Immature natural killer cell (primary cell): ENCODE results near the gene IL12A. TPM values are rescaled to one million over a fixed set of nuclear protein-coding genes. Genes with fewer than 3 reads are reported as not detected.

Experiments
- DNase-seq, 3 donors: peaks; one replicate each; pipeline ENCODE4 v3.0.0; 2022; ENCODE audit warnings: mixed read lengths in 1 of 3
- H3K27ac Mint-ChIP-seq, 6 donors: one replicate each; pipeline ENCODE4 v1.8.0; 2020; ENCODE audit warnings: mixed read lengths in 6 of 6, mild to moderate bottlenecking in 5 of 6, inconsistent platforms in 4 of 6, moderate library complexity in 3 of 6
- H3K27me3 Mint-ChIP-seq, 3 donors: one replicate each; pipeline ENCODE4 v1.8.0; 2020 to 2021; ENCODE audit warnings: low read depth in 3 of 3, mild to moderate bottlenecking in 3 of 3, mixed read lengths in 3 of 3, moderate library complexity in 3 of 3, inconsistent platforms in 1 of 3
- H3K36me3 Mint-ChIP-seq, 3 donors: one replicate each; pipeline ENCODE4 v1.8.0; 2020; ENCODE audit warnings: mixed read lengths in 3 of 3, inconsistent platforms in 2 of 3, mild to moderate bottlenecking in 2 of 3
- H3K4me1 Mint-ChIP-seq, 2 donors: one replicate each; pipeline ENCODE4 v1.8.0; 2020; ENCODE audit warnings: inconsistent platforms in 2 of 2, mild to moderate bottlenecking in 2 of 2, mixed read lengths in 2 of 2, moderate library complexity in 1 of 2
- H3K4me3 Mint-ChIP-seq, 5 donors: one replicate each; pipeline ENCODE4 v1.8.0; 2020; ENCODE audit warnings: mild to moderate bottlenecking in 5 of 5, mixed read lengths in 5 of 5, inconsistent platforms in 3 of 5, moderate library complexity in 3 of 5
- H3K9me3 Mint-ChIP-seq, 6 donors: one replicate each; pipeline ENCODE4 v1.8.0; 2020; ENCODE audit warnings: mild to moderate bottlenecking in 6 of 6, mixed read lengths in 6 of 6, inconsistent platforms in 4 of 6, moderate library complexity in 3 of 6
- polyA plus RNA-seq, 3 donors: library from polyadenylated mRNA; unstranded; fragments of 300-500 nt; fragmentation: Illumina TruSeq; gene quantifications; one replicate each; pipeline ENCODE4 v1.2.3, GENCODE V29; 2021

Gene IL12A
- under 1 TPM in 2 of 3 donors, not detected in 1; 0.12 to 0.27 TPM for polyA plus RNA-seq

DNA sequence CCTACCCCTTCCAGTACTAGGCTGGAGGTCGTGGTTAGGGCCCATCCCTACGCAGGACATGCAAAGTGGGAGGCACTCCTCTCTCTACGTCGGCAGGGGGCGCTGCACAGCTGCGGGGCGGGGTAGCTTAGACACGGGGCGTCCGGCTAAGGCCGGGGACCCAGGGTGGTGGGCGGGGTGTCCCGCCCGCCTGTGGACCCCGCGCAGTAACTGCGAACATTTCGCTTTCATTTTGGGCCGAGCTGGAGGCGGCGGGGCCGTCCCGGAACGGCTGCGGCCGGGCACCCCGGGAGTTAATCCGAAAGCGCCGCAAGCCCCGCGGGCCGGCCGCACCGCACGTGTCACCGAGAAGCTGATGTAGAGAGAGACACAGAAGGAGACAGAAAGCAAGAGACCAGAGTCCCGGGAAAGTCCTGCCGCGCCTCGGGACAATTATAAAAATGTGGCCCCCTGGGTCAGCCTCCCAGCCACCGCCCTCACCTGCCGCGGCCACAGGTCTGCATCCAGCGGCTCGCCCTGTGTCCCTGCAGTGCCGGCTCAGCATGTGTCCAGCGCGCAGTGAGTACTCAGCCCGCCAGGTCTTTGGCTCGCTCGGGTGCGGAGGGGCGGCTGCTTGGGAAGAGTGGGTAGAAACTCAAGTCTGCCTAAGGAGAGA, at the start of gene IL12A:
TSS of gene IL12A (plus strand) at position 219 of the 655 bp plus-strand sequence.
- Mint-ChIP-seq H3K27me3 (peaks cover 0 to 7% (median 5%) of the 10 kb centered on the region in 3 donors), H3K27ac (peak within 1 kb of the TSS in 5 of 6 donors; percentile 28 to 83 (median 76)), H3K9me3 (no peaks in the 10 kb centered on the region), H3K4me3 (peak within 1 kb of the TSS; percentile 86 to 91 (median 88)), H3K4me1 (peaks cover 20 to 30% of the 10 kb centered on the region in 2 donors), H3K36me3 (no peaks in the 10 kb centered on the region)
- peak; percentile 77 to 84 (median 81) for DNase-seq

DNA sequence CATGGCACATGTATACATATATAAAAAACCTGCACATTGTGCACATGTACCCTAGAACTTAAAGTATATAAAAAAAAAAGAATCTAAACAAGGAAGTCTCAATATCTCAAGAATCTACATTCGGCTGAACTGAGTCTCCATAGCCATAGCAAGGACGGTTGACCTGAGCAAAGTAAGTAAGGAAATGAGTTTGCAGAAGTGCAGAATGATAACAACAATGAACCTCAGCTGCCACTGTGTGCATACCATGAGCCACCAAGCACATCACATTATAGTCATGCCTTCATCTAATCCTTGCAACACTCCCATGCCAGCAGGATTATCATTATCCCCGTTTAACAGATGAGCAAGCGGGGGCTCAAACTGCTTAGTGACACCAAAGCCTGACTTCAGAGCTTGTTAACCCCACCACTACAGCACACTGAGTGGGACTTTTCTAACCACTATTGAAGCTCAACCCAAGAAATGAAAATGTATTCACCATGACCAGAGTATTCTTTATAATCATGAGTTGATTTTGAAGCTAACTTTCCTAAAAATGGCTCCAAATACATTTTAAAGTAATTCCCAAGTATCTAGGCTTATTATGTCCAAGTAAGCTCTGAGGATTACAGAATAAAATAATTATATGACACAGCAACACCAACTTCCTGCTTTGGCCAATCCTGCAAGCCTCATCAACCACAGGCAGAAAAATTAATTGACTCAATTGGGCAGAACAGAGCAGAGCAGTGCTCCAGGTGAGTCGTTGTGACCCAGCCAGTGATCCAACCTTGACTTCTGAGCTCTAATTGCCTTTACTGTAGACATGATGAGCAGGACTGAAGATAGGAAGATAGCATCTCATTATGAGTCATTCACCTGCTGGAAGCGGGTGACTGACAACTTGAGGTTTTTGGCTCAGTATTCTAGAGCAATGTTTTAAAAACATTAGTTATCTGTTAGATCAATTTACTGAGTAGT, 47.3 kb upstream of the IL12A start:
- H3K4me1 Mint-ChIP-seq, result no peaks in the 10 kb centered on the region
- DNase-seq, result no peak
- H3K27me3 Mint-ChIP-seq, result peaks cover 0 to 3% (median 0%) of the 10 kb centered on the region in 3 donors
- no peaks in the 10 kb centered on the region for H3K9me3 Mint-ChIP-seq
- H3K36me3 Mint-ChIP-seq, result no peaks in the 10 kb centered on the region
- no peak overlapping the region for H3K4me3 Mint-ChIP-seq
- no peak overlapping the region for H3K27ac Mint-ChIP-seq

DNA sequence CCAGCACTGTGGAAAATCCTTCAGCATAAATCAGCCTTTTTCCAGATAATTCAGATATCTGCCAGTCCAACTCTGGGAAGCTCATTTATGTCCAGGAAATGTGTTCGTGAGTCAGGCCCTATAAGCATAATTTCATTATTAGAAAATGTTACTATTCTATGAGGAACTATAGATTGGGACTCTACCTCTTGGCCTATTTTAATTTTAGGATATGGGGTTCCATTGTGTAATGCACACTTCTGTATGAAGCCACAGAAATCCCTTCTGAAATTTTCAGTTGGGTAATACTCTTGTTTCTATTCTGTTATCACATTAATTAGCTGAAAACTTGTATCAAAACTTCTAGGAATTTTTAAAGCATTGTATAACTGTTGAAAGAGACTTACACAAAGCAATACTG, 43.9 kb upstream of the IL12A start:
- Mint-ChIP-seq H3K4me3 (no peak overlapping the region), H3K4me1 (no peaks in the 10 kb centered on the region), H3K9me3 (no peaks in the 10 kb centered on the region), H3K27me3 (peaks cover 0 to 3% (median 0%) of the 10 kb centered on the region in 3 donors), H3K27ac (no peak overlapping the region), H3K36me3 (no peaks in the 10 kb centered on the region)
- no peak for DNase-seq

DNA sequence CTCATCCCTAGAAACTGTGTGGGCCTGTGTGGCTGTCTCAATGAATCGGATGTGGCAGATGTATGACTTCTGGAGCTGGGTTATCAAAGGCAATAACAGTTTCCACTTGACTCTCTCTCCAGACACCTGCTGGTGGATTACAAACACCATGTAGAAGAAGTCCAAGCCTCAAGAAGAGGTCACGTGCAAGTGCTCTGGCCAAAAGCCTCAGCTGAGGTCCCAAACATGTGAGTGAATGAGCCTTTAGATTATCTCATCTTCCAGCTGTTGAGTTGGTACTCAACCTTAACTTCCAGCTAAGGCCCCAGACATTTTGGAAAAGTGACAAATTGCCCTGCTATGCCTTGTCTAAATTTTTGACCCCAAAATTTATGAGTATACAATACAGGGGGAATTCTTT, 42.7 kb upstream of the IL12A start:
- no peak for DNase-seq
- Mint-ChIP-seq H3K27me3 (peaks cover 0 to 3% (median 2%) of the 10 kb centered on the region in 3 donors), H3K36me3 (no peaks in the 10 kb centered on the region), H3K4me1 (no peaks in the 10 kb centered on the region), H3K9me3 (no peaks in the 10 kb centered on the region), H3K27ac (no peak overlapping the region), H3K4me3 (no peak overlapping the region)

DNA sequence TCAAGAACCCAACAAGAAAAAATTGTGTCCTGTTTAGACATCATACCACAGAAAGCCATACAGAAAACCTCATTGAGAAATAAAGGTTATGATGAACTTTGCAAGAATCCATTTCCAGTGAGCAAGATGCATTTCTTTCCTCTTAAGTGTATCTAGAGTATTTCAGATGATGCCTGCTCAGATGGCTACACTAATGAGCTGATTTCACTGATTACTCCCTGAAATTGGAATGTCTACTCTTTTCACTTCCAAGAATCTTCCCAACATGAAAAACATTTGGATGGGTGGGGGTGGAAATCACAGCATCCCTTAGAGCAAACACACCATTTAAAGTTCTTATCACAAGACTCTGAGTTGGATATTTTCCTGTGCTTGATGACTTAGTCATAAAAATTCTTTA, 41.4 kb upstream of the IL12A start:
- H3K4me3 Mint-ChIP-seq, result no peak overlapping the region

DNA sequence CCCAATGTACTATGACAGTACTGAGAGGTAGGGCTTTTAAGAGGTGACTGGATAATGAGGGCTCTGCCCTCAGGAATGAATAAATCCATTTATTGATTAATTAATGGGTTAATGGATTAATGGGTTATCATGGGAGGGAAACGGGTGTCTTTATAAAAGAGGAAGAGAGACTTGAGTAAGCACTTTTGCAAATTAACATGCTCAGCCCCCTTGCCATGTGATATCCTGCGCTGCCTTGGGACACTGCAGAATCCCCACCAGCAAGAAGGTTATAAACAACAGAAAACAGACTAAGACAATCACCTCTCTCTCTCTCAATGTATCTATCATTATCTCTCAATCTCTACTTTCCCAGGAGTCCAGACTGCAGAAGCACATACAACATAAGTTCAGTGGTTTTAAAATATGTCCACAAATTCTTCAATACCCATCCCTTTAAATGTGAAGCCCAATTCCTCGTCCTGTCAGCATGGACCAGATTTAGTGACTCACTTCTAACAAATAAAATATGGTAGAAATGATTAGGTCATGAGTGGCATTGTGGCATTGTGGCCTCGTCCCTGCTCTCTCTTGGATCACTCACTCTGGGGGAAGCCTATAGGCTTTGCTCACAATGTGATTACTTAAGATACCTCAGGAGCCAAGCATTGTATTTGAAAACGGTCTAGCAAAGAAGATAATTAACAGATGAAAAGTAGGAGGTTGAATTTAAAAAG, 40.0 kb upstream of the IL12A start:
- peaks cover 2 to 5% (median 5%) of the 10 kb centered on the region in 3 donors for H3K27me3 Mint-ChIP-seq
- no peak overlapping the region for H3K27ac Mint-ChIP-seq
- H3K4me1 Mint-ChIP-seq, result no peaks in the 10 kb centered on the region
- H3K36me3 Mint-ChIP-seq, result no peaks in the 10 kb centered on the region
- no peak for DNase-seq
- H3K9me3 Mint-ChIP-seq, result no peaks in the 10 kb centered on the region
- H3K4me3 Mint-ChIP-seq, result no peak overlapping the region

More for the DNA sequence above, 41.4 kb upstream of the IL12A start:
- Mint-ChIP-seq H3K9me3 (no peaks in the 10 kb centered on the region), H3K4me1 (no peaks in the 10 kb centered on the region), H3K27me3 (peaks cover 0 to 5% (median 2%) of the 10 kb centered on the region in 3 donors), H3K36me3 (no peaks in the 10 kb centered on the region), H3K27ac (no peak overlapping the region)
- no peak for DNase-seq

DNA sequence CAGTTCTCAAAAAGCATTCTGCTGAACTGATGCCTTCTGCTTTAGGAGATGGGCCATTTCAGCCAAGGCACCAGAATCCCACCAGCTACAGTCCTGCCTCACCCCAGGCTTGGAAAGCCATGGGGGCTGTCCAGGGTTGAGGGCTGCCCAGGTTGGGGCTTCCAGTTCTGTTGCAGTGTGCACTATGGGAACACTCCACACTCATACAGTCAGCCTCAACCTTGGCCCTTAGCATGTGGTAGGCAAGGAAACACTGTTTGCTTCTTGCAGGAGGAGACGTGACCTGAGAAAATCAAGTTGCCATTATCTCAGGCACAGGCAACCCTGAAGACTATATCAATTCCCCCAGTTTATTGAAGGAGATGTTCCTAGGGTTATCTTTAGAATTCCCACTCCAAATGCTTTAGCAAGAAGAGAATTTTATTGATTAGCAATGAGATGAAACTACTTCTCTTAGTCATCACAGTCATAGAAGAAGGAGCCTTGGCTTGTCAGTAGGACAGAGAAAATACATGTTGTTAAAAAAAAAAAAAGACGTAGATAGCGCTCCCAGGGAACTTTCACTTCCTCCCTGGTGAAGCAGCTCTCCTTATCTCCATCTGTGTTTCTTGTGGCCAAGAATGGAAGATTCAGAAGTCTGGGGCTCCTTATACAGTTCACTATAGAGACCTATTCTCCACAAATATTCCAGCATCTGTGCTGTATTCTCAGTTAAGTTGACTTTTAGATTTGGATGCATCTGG, 38.3 kb upstream of the IL12A start:
- DNase-seq, result no peak
- H3K27me3 Mint-ChIP-seq, result peaks cover 2 to 7% (median 5%) of the 10 kb centered on the region in 3 donors
- H3K9me3 Mint-ChIP-seq, result no peaks in the 10 kb centered on the region
- no peak overlapping the region for H3K4me3 Mint-ChIP-seq
- no peaks in the 10 kb centered on the region for H3K4me1 Mint-ChIP-seq
- no peak overlapping the region for H3K27ac Mint-ChIP-seq
- H3K36me3 Mint-ChIP-seq, result no peaks in the 10 kb centered on the region

DNA sequence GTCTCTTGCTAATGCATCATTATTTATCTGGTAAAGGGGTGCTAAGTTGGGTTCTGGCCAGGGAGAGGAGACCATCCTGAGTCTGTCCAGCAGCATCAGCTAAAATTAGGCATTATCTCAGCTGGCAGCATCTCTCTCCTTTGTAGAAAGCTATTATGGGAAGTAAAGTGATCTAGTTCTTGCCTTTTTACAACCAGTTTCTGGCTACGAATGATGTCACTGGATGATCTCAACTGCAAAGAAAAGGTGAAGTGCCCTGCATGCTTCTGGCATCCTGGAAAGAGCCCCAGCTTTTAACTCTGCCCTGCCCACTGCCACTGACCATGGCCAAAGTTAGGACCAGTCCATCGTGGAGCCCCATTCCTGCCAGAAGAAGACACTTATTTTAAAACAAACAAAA, 37.1 kb upstream of the IL12A start:
- Mint-ChIP-seq H3K27me3 (peaks cover 2 to 7% (median 5%) of the 10 kb centered on the region in 3 donors), H3K36me3 (no peaks in the 10 kb centered on the region), H3K4me1 (no peaks in the 10 kb centered on the region), H3K27ac (no peak overlapping the region), H3K9me3 (no peaks in the 10 kb centered on the region), H3K4me3 (no peak overlapping the region)
- DNase-seq, result no peak

DNA sequence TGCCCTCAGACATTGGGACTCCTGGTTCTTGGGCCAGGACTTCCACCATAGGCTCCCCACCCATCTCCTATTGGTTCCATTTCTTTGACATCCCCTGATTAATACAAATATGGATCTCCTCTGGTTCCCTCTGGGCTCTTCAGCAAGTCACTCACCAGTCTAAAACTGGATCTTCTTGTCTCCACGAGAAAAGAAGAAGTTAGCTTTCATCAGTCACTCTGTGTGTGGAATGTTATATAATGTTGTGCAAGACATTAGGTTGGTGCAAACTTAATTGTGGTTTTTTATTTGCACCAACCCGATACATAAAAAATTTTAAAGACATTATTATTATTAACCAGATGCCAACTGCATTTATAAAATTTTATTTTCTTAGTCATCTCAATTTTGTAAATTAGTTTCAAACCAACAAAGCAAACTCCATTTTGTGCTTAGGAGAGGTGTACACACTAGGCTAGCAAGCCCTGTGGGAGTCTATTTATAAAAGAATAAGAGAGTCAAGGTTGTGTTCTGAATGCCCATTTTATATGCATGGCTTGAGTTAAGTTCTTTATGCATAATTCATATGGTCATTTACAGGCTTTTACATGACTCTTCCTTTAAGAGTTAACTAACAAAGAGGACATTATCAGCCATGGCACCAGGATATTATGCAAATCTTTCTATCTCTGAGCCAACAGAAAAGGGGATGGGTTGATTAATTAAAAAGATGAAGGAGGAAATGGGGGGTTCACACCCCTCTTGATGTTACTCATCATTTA, 35.1 kb upstream of the IL12A start:
- H3K27ac Mint-ChIP-seq, result no peak overlapping the region
- no peak overlapping the region for H3K4me3 Mint-ChIP-seq
- DNase-seq, result no peak
- no peaks in the 10 kb centered on the region for H3K4me1 Mint-ChIP-seq
- H3K36me3 Mint-ChIP-seq, result no peaks in the 10 kb centered on the region
- peaks cover 2 to 9% (median 5%) of the 10 kb centered on the region in 3 donors for H3K27me3 Mint-ChIP-seq
- H3K9me3 Mint-ChIP-seq, result no peaks in the 10 kb centered on the region

DNA sequence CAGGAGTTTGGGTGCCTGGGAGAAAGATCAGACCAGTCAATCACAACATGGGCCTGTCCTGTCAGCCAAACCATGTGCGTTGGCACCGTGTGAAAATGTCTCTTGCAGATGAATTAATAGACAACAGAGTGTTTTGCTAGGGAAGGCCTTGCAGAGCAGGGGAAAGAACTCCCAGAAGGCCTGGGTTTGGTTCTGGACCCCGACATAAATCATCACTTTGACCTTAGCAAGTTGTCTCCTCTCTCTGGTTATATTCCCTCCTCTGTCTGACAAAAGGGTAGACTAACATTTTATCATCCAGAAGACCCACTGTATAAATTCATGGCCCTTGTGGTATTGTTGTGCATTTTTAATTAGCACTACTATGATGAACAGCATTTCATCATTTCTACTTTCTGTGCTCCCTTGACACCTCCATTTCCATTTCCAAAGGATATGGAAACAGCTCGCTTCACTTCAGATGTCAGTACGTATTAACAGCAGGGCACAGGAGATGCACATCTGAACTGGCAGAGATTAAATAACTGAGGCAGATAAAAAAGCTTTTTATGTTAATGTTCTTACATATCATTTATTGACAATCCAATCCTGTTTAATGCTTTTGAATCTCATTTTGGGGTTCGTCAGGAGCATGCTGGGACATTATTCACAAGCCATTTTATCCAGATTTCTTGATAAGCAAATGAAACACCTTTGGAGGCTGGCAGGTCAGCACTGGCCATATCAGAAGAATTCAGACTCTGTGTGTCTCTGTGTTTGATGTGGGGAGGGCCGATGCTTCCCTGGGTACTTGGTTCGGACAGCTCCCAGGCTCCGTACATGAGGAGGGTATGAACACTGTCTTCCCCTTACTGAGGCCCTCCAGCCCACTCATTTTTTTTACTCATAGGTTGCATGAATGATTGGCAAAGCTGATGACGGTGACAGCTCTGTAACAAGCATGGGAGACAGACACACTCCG, 28.2 kb upstream of the IL12A start:
- H3K27ac Mint-ChIP-seq, result no peak overlapping the region
- no peak for DNase-seq
- H3K27me3 Mint-ChIP-seq, result peaks cover 0 to 4% (median 2%) of the 10 kb centered on the region in 3 donors
- H3K9me3 Mint-ChIP-seq, result no peaks in the 10 kb centered on the region
- no peaks in the 10 kb centered on the region for H3K4me1 Mint-ChIP-seq
- H3K4me3 Mint-ChIP-seq, result no peak overlapping the region
- H3K36me3 Mint-ChIP-seq, result no peaks in the 10 kb centered on the region

DNA sequence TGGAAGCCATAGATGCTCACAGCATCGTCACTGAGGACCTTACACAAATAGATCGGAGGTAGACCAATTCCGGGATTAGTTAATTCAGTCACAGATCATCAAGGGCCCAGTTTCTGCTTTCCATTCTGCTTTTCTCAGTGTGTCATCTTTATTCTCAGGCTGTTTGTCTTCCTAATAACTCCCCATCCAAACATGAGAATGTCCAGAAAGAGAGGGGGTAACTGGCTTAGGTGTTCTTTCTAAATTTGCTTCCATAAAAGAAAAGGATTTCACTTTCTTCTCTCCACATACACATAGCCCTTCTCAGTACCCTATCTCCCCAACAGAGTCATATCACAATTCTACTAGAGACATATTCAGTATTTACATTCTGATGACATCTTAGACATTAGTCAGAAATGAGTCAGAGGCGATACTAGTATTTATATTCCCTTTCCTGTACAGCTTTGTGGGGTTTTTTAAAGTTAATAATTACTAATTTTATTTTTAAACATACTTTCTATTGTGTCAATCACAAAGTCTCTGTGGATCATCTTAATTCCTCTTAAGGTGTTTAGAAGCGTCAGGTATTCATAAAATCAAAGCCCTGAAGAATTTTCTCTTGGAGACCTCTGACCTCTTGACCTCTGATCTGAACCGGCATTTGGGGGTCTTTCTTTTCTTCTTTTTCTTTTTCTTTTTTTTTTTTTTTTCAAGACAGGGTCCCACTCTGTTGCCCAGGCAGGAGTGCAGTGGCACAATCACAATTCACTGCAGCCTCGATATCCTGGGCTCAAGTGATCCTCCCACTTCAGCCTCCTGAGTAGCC, 24.3 kb upstream of the IL12A start:
- Mint-ChIP-seq H3K36me3 (no peaks in the 10 kb centered on the region), H3K4me1 (no peaks in the 10 kb centered on the region), H3K27me3 (peaks cover 0 to 8% (median 4%) of the 10 kb centered on the region in 3 donors), H3K9me3 (peaks cover 0 to 2% (median 0%) of the 10 kb centered on the region in 6 donors), H3K27ac (no peak overlapping the region), H3K4me3 (no peak overlapping the region)
- DNase-seq, result no peak
